AG04450 (cell line): ENCODE data around the gene SUN2. TPM values are rescaled to one million over a fixed set of nuclear protein-coding genes. Genes with fewer than 3 reads are reported as not detected.
A peak's percentile ranks its signal among the peaks of the same experiment; 100 is the strongest.

ENCODE experiments used
- CTCF ChIA-PET: fragments of 300-600, 350-600 bp; formaldehyde crosslinking; extraction: SDS; loops from one replicate; lab custom pipeline; 2022; ENCODE audit warnings: antibody characterized with exemption, inconsistent platforms; lab: Charles Lee
- POLR2A ChIA-PET: fragments of 350-600 bp; formaldehyde crosslinking; extraction: SDS; loops from one replicate; lab custom pipeline; 2021; ENCODE audit warnings: antibody characterized with exemption, inconsistent platforms; lab: Yijun Ruan, JAX
- DNase-seq: peaks from one replicate; pipeline ENCODE4 v3.0.0-alpha.2; 2011; ENCODE audit warnings: low read depth, low spot score
- H3K27ac ChIP-seq: one replicate; pipeline ENCODE4 v1.5.1; 2012; ENCODE audit warnings: low read depth, low read length, control low read depth
- H3K27me3 ChIP-seq: one replicate; pipeline ENCODE4 v1.6.0; 2012; ENCODE audit warnings: low read length; ENCODE audit not compliant: control insufficient read depth, insufficient read depth
- H3K4me3 ChIP-seq: 2 replicates; pipeline ENCODE4 v1.5.1; 2011; ENCODE audit warnings: mild to moderate bottlenecking, low read depth, low read length, control low read depth
- H3K9me3 ChIP-seq: 2 replicates; pipeline ENCODE4 v1.5.1; 2012; ENCODE audit warnings: low read length; ENCODE audit not compliant: control insufficient read depth, insufficient read depth
- polyA plus RNA-seq: library from polyadenylated mRNA; depleted of rRNA; stranded (reverse); fragments of >200 nt; gene quantifications from 2 replicates; pipeline ENCODE4 v1.2.3, GENCODE V29; 2011
- TF ChIP-seq, protein P1 (sequence below): IDR thresholded peaks from 2 replicates; pipeline ENCODE4 v1.5.1; 2011; ENCODE audit warnings: low read depth, low read length, control low read depth, inconsistent platforms

The SUN2 gene
- polyA plus RNA-seq, 1 experiment = 24.5 TPM

DNA sequence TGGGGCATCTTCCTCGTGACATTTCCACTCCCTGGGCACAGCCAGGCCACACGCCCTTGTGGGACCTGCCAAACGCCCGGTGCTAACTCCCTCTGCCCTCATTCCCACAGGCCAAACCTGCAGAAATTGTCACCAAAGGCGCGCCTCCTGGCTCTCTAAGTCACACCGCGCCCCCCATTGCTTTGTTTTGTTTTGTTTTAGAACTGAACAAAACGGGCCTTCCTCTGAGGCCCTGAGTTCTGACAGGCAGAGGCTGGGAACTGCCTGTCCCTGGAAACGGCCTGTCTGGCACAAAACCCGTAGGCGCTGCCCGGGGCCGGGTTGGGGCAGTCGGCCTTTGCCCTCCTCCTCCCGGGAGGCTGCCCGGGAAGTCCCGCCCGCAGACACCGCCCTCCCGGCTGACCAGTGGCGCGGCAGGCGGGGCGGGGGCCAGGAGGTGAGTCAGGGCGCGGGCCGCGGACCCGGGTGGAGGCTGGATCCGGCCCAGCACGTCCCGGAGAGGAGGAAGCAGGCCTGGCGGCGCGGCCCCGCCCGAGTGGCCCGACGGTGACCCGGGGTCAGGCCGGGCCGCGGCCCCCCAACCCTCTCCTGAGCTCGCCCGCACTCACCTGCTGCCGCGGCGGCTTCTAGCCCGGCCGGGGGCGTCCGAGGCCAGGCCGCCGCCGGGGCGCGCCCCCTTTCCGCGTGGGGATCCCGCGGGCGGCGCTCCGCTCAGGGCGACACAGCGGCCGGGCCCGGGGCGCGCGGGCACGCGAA is 465 bp downstream of the SUN2 start:
- POLR2A ChIA-PET = interaction anchor here (0.9 kb wide), 1 partner anchor 13 kb away, joined by 3 read pairs; no protein-coding TSS in a partner anchor
- CTCF ChIA-PET = interaction anchor here (1.0 to 3.1 kb wide), 2 partner anchors 13 to 30 kb away, joined by 4 to 12 read pairs; no protein-coding TSS in a partner anchor

DNA sequence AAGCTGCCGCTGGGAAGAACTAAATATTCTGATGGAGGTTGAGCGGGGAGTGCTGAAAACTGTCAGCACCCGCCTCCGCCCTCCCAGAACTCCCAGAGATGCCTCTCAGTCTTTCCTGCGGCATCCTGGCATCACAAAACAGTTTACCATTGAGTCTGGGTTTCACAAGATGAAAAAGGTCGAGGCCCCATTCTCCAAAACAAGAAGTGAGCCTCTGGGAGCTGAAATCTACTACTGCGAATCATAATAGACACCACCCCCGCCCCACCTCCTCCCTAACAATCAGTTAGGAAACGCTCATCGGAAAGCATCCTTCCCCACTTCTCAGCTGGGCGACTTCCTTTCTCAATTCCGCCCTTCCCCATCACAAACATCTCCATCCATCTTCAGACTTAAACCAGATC is 1.0 kb downstream of the SUN2 start:
- TF ChIP-seq, protein P1, sequence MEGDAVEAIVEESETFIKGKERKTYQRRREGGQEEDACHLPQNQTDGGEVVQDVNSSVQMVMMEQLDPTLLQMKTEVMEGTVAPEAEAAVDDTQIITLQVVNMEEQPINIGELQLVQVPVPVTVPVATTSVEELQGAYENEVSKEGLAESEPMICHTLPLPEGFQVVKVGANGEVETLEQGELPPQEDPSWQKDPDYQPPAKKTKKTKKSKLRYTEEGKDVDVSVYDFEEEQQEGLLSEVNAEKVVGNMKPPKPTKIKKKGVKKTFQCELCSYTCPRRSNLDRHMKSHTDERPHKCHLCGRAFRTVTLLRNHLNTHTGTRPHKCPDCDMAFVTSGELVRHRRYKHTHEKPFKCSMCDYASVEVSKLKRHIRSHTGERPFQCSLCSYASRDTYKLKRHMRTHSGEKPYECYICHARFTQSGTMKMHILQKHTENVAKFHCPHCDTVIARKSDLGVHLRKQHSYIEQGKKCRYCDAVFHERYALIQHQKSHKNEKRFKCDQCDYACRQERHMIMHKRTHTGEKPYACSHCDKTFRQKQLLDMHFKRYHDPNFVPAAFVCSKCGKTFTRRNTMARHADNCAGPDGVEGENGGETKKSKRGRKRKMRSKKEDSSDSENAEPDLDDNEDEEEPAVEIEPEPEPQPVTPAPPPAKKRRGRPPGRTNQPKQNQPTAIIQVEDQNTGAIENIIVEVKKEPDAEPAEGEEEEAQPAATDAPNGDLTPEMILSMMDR = no peak
- no peaks in the 10 kb centered on the region; the same call in 1 of the 2 replicates for H3K9me3 ChIP-seq
- peak overlapping the region; percentile 83 for H3K27ac ChIP-seq
- POLR2A ChIA-PET = interaction anchor here (0.6 to 0.9 kb wide), 2 partner anchors 12 to 699 kb away, joined by 3 to 4 read pairs; no protein-coding TSS in a partner anchor
- peak overlapping the region; percentile 71 for H3K4me3 ChIP-seq
- CTCF ChIA-PET = interaction anchor here (1.0 to 3.1 kb wide), 2 partner anchors 14 to 29 kb away, joined by 4 to 12 read pairs; no protein-coding TSS in a partner anchor
- no peak for DNase-seq
- H3K27me3 ChIP-seq = no peaks in the 10 kb centered on the region

More for the DNA sequence above, 465 bp downstream of the SUN2 start:
- no peak for DNase-seq
- TF ChIP-seq, protein P1 = no peak
- no peaks in the 10 kb centered on the region for H3K27me3 ChIP-seq
- no peaks in the 10 kb centered on the region; the same call in 1 of the 2 replicates for H3K9me3 ChIP-seq
- peak overlapping the region; percentile 71 for H3K4me3 ChIP-seq
- peak overlapping the region; percentile 83 for H3K27ac ChIP-seq

DNA sequence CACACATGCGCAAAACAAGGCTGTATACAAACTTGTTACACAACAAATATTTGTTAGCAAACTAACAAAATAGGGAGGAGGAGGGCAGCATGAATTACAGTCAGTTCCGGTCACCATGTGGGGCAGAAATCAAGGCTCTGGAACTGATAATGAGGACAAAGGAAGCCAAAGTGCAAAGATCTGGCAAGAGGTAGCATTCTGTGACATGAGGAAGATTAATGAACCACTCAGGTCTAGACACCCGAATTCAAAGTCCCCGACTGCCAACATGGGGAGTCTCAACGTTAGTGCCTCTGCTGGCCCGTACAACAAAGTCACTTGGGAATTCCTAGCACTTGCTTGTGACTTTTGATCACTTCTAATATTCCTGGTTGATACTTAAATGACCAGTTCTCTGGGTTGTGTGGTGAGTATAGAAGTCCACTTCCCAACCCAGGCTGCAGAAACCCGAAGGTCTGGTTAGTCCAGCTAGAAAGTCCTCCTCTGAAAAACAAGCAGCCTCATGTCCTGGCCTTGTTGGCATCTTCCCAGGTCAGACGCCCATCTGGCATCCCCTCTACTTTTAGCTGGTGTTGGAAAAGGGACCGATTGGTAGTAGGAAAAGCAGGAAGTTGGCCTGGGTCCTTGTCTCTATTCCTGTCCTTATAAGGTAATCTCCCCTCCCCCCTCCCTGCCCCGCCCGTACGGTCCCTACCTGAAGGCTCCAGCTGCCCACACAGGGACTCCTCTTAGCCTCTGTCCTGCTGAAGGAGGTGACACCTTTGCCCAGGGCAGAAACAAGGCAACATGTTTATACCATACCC is 1.6 kb downstream of the SUN2 start:
- DNase-seq = peak; percentile 16
- CTCF ChIA-PET = interaction anchor here (1.0 to 3.1 kb wide), 2 partner anchors 14 to 29 kb away, joined by 4 to 12 read pairs; no protein-coding TSS in a partner anchor
- TF ChIP-seq, protein P1 = no peak
- POLR2A ChIA-PET = interaction anchor here (0.6 to 0.9 kb wide), 2 partner anchors 11 to 699 kb away, joined by 3 to 4 read pairs; no protein-coding TSS in a partner anchor
- H3K4me3 ChIP-seq = peak overlapping the region; percentile 71
- no peaks in the 10 kb centered on the region for H3K27me3 ChIP-seq
- peak overlapping the region; percentile 83 for H3K27ac ChIP-seq
- no peaks in the 10 kb centered on the region; the same call in 1 of the 2 replicates for H3K9me3 ChIP-seq

DNA sequence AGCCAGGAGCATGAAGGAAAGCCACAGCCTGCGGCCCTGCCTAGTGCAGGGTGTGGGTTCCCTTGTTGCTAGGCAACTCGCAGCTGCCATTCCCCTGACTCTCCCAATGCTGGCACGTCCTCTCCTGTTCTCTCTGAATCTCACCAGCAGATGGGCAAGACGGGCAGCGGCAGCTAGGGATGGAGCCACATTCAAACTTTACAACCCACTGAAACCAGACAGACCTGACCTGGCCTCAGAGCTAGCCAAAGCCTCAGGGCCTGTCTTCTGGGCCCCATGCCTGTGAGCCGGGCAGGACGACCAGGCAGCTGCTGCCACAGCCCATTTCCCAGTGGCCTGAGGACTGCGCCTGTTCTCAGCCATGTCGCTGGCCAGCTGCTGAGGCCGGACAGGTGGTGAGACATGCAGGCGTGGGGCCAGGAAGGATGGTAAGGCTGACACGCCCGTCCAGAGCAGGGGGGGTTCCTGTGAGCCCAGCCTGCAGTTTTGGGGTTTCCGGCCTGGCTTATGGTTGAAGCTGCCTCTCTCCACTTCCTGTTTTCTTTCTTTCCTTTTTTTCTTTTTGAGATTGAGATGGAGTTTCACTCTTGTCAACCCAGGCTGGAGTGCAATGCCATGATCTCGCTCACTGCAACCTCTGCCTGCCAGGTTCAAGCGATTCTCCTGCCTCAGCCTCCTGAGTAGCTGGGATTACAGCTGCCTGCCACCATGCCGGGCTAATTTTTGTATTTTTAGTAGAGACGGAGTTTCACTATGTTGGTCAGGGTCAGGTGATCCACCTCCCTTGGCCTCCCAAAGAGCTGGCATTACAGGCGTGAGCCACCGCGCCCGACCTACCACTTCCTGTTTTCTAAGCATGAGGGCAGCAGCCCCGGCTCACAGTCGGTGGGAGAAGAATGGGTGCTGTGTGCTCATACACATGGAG is 4.1 kb downstream of the SUN2 start:
- POLR2A ChIA-PET = no interaction called here
- Histone ChIP-seq H3K27ac (no peak overlapping the region), H3K27me3 (no peaks in the 10 kb centered on the region), H3K4me3 (no peak overlapping the region), H3K9me3 (no peaks in the 10 kb centered on the region; the same call in 1 of the 2 replicates)
- CTCF ChIA-PET = interaction anchor here (1.8 kb wide), 1 partner anchor 17 kb away, joined by 6 read pairs; no protein-coding TSS in a partner anchor
- no peak for DNase-seq
- TF ChIP-seq, protein P1 = no peak
